HEK293 (cell line): ENCODE data around the gene CCDC178.

Experiments used
- GLI4 ChIP-seq: fragments of 450-650 bp; formaldehyde crosslinking; IDR thresholded peaks from 2 replicates; pipeline ENCODE4 v1.5.1; 2016; ENCODE audit warnings: missing biosample characterization, missing genetic modification characterization
- SCRT2 ChIP-seq: fragments of 450-650 bp; formaldehyde crosslinking; IDR thresholded peaks from 2 replicates; pipeline ENCODE4 v1.5.1; 2016; ENCODE audit warnings: missing biosample characterization, missing genetic modification characterization
- ZNF114 ChIP-seq: fragments of 450-650 bp; formaldehyde crosslinking; IDR thresholded peaks from 2 replicates; pipeline ENCODE4 v1.5.0; 2017; ENCODE audit warnings: missing biosample characterization, missing genetic modification characterization
- ZNF16 ChIP-seq: fragments of 450-650 bp; formaldehyde crosslinking; IDR thresholded peaks from 2 replicates; pipeline ENCODE4 v1.5.1; 2016; ENCODE audit warnings: low read depth, missing biosample characterization, missing genetic modification characterization
- ZNF19 ChIP-seq: fragments of 450-650 bp; formaldehyde crosslinking; IDR thresholded peaks from 2 replicates; pipeline ENCODE4; 2016; ENCODE audit warnings: missing biosample characterization, missing genetic modification characterization, low read depth
- ZNF311 ChIP-seq: fragments of 450-650 bp; formaldehyde crosslinking; IDR thresholded peaks from 2 replicates; pipeline ENCODE4 v1.5.1; 2017; ENCODE audit warnings: missing biosample characterization, missing genetic modification characterization, borderline replicate concordance
- ZNF549 ChIP-seq: fragments of 450-650 bp; IDR thresholded peaks from 2 replicates; pipeline ENCODE4 v1.5.1; 2018; ENCODE audit warnings: missing biosample characterization, missing genetic modification characterization, mild to moderate bottlenecking, inconsistent platforms, moderate library complexity
- ZNF555 ChIP-seq: fragments of 450-650 bp; formaldehyde crosslinking; conservative IDR thresholded peaks from 2 replicates; pipeline ENCODE4 v1.5.1; 2017; ENCODE audit warnings: missing biosample characterization, mild to moderate bottlenecking, missing genetic modification characterization, inconsistent platforms
- ZNF610 ChIP-seq: fragments of 450-650 bp; formaldehyde crosslinking; IDR thresholded peaks from 2 replicates; pipeline ENCODE4 v1.5.1; 2016; ENCODE audit warnings: missing biosample characterization, missing genetic modification characterization, borderline replicate concordance
- ZNF670 ChIP-seq: fragments of 450-650 bp; formaldehyde crosslinking; IDR thresholded peaks from 2 replicates; pipeline ENCODE4 v1.5.1; 2016; ENCODE audit warnings: missing biosample characterization, missing genetic modification characterization, low read depth
- ZNF76 ChIP-seq: fragments of 450-650 bp; formaldehyde crosslinking; IDR thresholded peaks from 2 replicates; pipeline ENCODE4; 2016; ENCODE audit warnings: low read depth, missing biosample characterization, missing genetic modification characterization, borderline replicate concordance
- ZNF837 ChIP-seq: fragments of 450-650 bp; formaldehyde crosslinking; IDR thresholded peaks from 2 replicates; pipeline ENCODE4 v1.5.1; 2016; ENCODE audit warnings: missing biosample characterization, missing genetic modification characterization
- TF ChIP-seq, protein P1 (sequence below): fragments of 450-650 bp; formaldehyde crosslinking; IDR thresholded peaks from 2 replicates; pipeline ENCODE4 v1.5.1; 2016; ENCODE audit warnings: missing biosample characterization, missing genetic modification characterization

DNA sequence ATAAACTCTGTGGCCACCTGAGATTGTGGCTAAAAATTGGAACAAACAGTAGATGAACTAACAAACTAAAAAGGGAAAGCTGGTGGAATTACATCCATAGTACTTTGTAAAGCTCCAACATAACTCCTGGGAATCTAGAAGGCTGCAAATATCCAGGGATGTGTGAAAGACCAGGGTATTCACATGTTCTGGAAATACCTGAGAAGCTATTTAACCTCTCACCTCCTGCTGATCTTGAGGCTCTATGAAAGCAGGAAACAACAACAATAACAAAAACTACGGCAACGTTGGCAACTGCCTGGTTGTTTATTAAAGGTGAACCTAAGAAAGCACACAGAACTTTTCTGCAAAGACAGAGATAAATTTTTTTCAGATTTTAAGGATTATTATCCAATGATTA is 171.3 kb downstream of the CCDC178 start:
- TF ChIP-seq ZNF670 (tag by site-specific recombination) (no peak), SCRT2 (tag by site-specific recombination) (no peak), ZNF19 (tag by site-specific recombination) (no peak), ZNF610 (tag by site-specific recombination) (no peak), ZNF311 (no peak), ZNF16 (tag by site-specific recombination) (no peak), ZNF114 (no peak), ZNF555 (tag by site-specific recombination) (no peak), ZNF837 (tag by site-specific recombination) (no peak), ZNF76 (tag by site-specific recombination) (no peak), ZNF549 (no peak), GLI4 (tag by site-specific recombination) (no peak)
- TF ChIP-seq, protein P1, sequence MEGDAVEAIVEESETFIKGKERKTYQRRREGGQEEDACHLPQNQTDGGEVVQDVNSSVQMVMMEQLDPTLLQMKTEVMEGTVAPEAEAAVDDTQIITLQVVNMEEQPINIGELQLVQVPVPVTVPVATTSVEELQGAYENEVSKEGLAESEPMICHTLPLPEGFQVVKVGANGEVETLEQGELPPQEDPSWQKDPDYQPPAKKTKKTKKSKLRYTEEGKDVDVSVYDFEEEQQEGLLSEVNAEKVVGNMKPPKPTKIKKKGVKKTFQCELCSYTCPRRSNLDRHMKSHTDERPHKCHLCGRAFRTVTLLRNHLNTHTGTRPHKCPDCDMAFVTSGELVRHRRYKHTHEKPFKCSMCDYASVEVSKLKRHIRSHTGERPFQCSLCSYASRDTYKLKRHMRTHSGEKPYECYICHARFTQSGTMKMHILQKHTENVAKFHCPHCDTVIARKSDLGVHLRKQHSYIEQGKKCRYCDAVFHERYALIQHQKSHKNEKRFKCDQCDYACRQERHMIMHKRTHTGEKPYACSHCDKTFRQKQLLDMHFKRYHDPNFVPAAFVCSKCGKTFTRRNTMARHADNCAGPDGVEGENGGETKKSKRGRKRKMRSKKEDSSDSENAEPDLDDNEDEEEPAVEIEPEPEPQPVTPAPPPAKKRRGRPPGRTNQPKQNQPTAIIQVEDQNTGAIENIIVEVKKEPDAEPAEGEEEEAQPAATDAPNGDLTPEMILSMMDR (tag by site-specific recombination): no peak
